ENCODE data around the gene LPIN3. TPM values are rescaled to one million over a fixed set of nuclear protein-coding genes. Genes with fewer than 3 reads are reported as not detected.

Gene LPIN3
- total and polyA plus RNA-seq, 2 experiments from 2014 or later, result 6.1 to 9.7 TPM

DNA sequence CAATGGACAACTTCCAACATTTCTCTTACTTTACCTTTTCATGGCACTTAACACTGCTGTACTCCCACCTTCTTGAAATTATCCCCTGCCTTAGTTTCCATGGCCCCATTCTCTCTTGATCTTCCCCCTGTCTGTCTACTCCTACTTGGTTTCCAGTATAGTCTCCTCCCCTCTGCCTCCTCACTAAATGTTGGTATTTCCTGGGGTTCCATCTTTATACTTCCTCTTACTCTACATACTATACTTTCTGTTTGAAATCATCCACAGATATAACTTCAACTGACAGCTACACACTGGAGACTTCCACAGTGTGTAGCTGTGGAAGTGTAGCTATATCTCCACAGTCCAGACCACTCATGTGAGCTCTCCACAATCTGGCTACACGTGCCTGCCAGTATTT is 36.6 kb upstream of the LPIN3 start (continued):
- TF ChIP-seq, protein P1, sequence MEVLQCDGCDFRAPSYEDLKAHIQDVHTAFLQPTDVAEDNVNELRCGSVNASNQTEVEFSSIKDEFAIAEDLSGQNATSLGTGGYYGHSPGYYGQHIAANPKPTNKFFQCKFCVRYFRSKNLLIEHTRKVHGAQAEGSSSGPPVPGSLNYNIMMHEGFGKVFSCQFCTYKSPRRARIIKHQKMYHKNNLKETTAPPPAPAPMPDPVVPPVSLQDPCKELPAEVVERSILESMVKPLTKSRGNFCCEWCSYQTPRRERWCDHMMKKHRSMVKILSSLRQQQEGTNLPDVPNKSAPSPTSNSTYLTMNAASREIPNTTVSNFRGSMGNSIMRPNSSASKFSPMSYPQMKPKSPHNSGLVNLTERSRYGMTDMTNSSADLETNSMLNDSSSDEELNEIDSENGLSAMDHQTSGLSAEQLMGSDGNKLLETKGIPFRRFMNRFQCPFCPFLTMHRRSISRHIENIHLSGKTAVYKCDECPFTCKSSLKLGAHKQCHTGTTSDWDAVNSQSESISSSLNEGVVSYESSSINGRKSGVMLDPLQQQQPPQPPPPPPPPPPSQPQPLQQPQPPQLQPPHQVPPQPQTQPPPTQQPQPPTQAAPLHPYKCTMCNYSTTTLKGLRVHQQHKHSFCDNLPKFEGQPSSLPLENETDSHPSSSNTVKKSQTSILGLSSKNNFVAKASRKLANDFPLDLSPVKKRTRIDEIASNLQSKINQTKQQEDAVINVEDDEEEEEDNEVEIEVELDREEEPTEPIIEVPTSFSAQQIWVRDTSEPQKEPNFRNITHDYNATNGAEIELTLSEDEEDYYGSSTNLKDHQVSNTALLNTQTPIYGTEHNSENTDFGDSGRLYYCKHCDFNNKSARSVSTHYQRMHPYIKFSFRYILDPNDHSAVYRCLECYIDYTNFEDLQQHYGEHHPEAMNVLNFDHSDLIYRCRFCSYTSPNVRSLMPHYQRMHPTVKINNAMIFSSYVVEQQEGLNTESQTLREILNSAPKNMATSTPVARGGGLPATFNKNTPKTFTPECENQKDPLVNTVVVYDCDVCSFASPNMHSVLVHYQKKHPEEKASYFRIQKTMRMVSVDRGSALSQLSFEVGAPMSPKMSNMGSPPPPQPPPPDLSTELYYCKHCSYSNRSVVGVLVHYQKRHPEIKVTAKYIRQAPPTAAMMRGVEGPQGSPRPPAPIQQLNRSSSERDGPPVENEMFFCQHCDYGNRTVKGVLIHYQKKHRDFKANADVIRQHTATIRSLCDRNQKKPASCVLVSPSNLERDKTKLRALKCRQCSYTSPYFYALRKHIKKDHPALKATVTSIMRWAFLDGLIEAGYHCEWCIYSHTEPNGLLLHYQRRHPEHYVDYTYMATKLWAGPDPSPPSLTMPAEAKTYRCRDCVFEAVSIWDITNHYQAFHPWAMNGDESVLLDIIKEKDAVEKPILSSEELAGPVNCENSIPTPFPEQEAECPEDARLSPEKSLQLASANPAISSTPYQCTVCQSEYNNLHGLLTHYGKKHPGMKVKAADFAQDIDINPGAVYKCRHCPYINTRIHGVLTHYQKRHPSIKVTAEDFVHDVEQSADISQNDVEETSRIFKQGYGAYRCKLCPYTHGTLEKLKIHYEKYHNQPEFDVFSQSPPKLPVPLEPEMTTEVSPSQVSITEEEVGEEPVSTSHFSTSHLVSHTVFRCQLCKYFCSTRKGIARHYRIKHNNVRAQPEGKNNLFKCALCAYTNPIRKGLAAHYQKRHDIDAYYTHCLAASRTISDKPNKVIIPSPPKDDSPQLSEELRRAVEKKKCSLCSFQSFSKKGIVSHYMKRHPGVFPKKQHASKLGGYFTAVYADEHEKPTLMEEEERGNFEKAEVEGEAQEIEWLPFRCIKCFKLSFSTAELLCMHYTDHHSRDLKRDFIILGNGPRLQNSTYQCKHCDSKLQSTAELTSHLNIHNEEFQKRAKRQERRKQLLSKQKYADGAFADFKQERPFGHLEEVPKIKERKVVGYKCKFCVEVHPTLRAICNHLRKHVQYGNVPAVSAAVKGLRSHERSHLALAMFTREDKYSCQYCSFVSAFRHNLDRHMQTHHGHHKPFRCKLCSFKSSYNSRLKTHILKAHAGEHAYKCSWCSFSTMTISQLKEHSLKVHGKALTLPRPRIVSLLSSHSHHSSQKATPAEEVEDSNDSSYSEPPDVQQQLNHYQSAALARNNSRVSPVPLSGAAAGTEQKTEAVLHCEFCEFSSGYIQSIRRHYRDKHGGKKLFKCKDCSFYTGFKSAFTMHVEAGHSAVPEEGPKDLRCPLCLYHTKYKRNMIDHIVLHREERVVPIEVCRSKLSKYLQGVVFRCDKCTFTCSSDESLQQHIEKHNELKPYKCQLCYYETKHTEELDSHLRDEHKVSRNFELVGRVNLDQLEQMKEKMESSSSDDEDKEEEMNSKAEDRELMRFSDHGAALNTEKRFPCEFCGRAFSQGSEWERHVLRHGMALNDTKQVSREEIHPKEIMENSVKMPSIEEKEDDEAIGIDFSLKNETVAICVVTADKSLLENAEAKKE (CRISPR knock-in tag; IDR thresholded peaks at IDR 0.05), result no peak
- no peak for TF ChIP-seq EZH2phosphoT487 (IDR thresholded peaks at IDR 0.05; ENCODE audit: unreplicated experiment)
- no peak for TF ChIP-seq ZNF114 (CRISPR knock-in tag; IDR thresholded peaks at IDR 0.05)
- no peak for TF ChIP-seq NANOG (IDR thresholded peaks at IDR 0.05; ENCODE audit: borderline replicate concordance)
- TF ChIP-seq CTCF (conservative IDR thresholded peaks at IDR 0.05; ENCODE audit: low read depth in 2 of 2), result no peak
- no peak for TF ChIP-seq POLR2AphosphoS5 (IDR thresholded peaks at IDR 0.05; ENCODE audit: low read depth)
- TF ChIP-seq EZH2 (IDR thresholded peaks at IDR 0.05; ENCODE audit: low read depth, unreplicated experiment), result no peak

DNA sequence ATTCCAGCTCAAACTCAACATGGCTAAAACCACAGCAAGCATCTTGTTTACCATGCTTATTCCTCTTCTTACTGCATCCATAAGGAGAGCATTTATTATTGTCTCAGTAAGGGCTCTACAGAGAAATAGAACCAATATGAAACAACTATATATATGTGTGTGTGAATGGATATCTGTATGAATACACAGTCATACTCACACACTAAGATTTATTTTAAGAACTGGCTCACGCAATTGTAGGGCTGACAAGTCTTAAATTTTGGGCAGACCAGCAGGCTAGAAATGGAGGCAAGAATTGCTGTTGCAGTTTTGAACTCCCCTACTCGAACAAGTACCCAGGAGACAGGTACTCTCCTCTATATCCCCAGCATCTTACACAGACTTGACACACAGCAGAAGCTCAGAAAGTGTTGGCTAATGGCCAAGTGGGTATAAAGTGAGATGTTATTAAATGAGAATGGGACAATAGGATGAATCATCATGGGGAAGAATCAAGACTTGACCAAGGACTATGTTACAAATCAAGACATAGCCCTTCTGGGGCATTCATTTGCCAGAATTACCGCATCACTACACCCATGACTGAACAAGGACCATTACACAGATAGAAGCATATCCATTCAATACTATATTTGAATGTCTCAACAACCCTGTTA is 36.1 kb upstream of the LPIN3 start:
- no peaks in the 10 kb centered on the region for H3K27me3 Mint-ChIP-seq (ENCODE audit: insufficient read depth, low read depth, poor library complexity)
- H3K27ac ChIP-seq (ENCODE audit: low read depth), result no peak overlapping the region
- H3K36me3 Mint-ChIP-seq (ENCODE audit: low read depth), result no peaks in the 10 kb centered on the region
- no peak overlapping the region for H3K4me2 ChIP-seq
- no peaks in the 10 kb centered on the region for H3K27me3 ChIP-seq (ENCODE audit: insufficient read depth)
- no peak overlapping the region for H2AFZ ChIP-seq
- no peak overlapping the region for H3K4me3 ChIP-seq
- DNase-seq (ENCODE audit: low spot score) (no peak), ATAC-seq (no peak)
- 0 out of 2 replicates have a peak, but pooled peaks cover 4% of the 10 kb centered on the region for H3K79me2 ChIP-seq (replicated peaks; ENCODE audit: insufficient read depth)
- H3K4me1 Mint-ChIP-seq, result peaks cover 24% of the 10 kb centered on the region
- peaks cover 7% of the 10 kb centered on the region; the same call in 1 of the 2 replicates for H3K4me1 ChIP-seq (ENCODE audit: insufficient read depth)
- H3F3A ChIP-seq (replicated peaks; ENCODE audit: low read depth), result no peaks in the 10 kb centered on the region
- no peak overlapping the region for H3K4me3 Mint-ChIP-seq
- H3K27ac Mint-ChIP-seq, result no peak overlapping the region
- H3K9me3 Mint-ChIP-seq, result no peaks in the 10 kb centered on the region
- H3K9me2 ChIP-seq (ENCODE audit: insufficient read depth), result 0 out of 2 replicates have a peak, but pooled peaks cover 6% of the 10 kb centered on the region
- no peaks in the 10 kb centered on the region for H4K20me1 ChIP-seq (replicated peaks; ENCODE audit: insufficient read depth)
- no peaks in the 10 kb centered on the region for H3K36me3 ChIP-seq (ENCODE audit: insufficient read depth)
- TF ChIP-seq REST (IDR thresholded peaks at IDR 0.05; ENCODE audit: unreplicated experiment), result no peak
- no peak for TF ChIP-seq POLR2AphosphoS5 (IDR thresholded peaks at IDR 0.05; ENCODE audit: low read depth)
- TF ChIP-seq, protein P2, sequence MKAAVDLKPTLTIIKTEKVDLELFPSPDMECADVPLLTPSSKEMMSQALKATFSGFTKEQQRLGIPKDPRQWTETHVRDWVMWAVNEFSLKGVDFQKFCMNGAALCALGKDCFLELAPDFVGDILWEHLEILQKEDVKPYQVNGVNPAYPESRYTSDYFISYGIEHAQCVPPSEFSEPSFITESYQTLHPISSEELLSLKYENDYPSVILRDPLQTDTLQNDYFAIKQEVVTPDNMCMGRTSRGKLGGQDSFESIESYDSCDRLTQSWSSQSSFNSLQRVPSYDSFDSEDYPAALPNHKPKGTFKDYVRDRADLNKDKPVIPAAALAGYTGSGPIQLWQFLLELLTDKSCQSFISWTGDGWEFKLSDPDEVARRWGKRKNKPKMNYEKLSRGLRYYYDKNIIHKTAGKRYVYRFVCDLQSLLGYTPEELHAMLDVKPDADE (IDR thresholded peaks at IDR 0.05), result no peak
- no peak for TF ChIP-seq JUNB (IDR thresholded peaks at IDR 0.05; ENCODE audit: unreplicated experiment)
